GM19467 (cell line): ENCODE results near the gene RERG.
"Not testable (repeated sequence)": the region's sequence is repeated elsewhere in the genome, so short reads cannot be mapped to it uniquely, and the experiment has no call there.

Source experiments
- ATAC-seq: cut with Tn5 transposase; IDR thresholded peaks from one replicate; pipeline ENCODE4 v1.9.1; 2021; ENCODE audit warnings: mild to moderate bottlenecking, moderate library complexity; ENCODE audit not compliant: unreplicated experiment

Gene RERG

GRCh38 chr12:15151161-15152091 lies 69.8 kb downstream of the RERG start:
- no peak for ATAC-seq

GRCh38 chr12:15146585-15146984 lies 74.6 kb downstream of the RERG start:
- ATAC-seq: no peak

GRCh38 chr12:15143467-15143866 lies 77.8 kb downstream of the RERG start:
- ATAC-seq: no peak

- ATAC-seq: no peak
These were observed 78.5 kb downstream of the RERG start for GRCh38 chr12:15142711-15143110.

GRCh38 chr12:15131431-15131830 lies 89.8 kb downstream of the RERG start:
- no peak for ATAC-seq

GRCh38 chr12:15130541-15130940 lies 90.7 kb downstream of the RERG start:
- no peak for ATAC-seq

GRCh38 chr12:15123401-15123800 lies 97.8 kb downstream of the RERG start:
- ATAC-seq: no peak

- no peak for ATAC-seq
These were observed 98.9 kb downstream of the RERG start for GRCh38 chr12:15122344-15122743.

GRCh38 chr12:15118955-15119354 lies 102.3 kb downstream of the RERG start:
- ATAC-seq: no peak

- ATAC-seq: no peak
These were observed 104.2 kb downstream of the RERG start for GRCh38 chr12:15116983-15117382.

- no peak for ATAC-seq
These were observed 105.1 kb downstream of the RERG start for GRCh38 chr12:15116086-15116485.

- ATAC-seq: no peak
These were observed 105.8 kb downstream of the RERG start for GRCh38 chr12:15115434-15115833.

- ATAC-seq: no peak
These were observed 106.7 kb downstream of the RERG start for GRCh38 chr12:15114501-15114900.

GRCh38 chr12:15092826-15093225 lies 128.4 kb downstream of the RERG start:
- no peak for ATAC-seq

- no peak for ATAC-seq
These were observed 130.8 kb downstream of the RERG start for GRCh38 chr12:15090441-15090840.

- ATAC-seq: no peak
These were observed 133.1 kb downstream of the RERG start for GRCh38 chr12:15088105-15088504.

- not testable (repeated sequence) for ATAC-seq
These were observed 143.5 kb downstream of the RERG start for GRCh38 chr12:15077751-15078150.

- no peak for ATAC-seq
These were observed 146.9 kb downstream of the RERG start for GRCh38 chr12:15074351-15074750.

GRCh38 chr12:15059123-15059522 lies 162.1 kb downstream of the RERG start:
- no peak for ATAC-seq
